Hematopoietic multipotent progenitor cell treated with erythropoietin and hydrocortisone succinate and interleukin-3 and kit ligand, for 15 days (in vitro differentiated cells): ENCODE data around the gene RTL10.

Source experiments
- DNase-seq: peaks from one replicate; pipeline ENCODE4 v3.0.0-alpha.2; 2015; ENCODE audit warnings: low spot score

The RTL10 gene

GRCh38 chr22:19822301-19823117 is 32.2 kb downstream of the RTL10 start:
- no peak for DNase-seq

- DNase-seq, result no peak
Measured at GRCh38 chr22:19821523-19822300, 33.0 kb downstream of the RTL10 start.

GRCh38 chr22:19820880-19821522 is 33.7 kb downstream of the RTL10 start:
- DNase-seq, result no peak

- no peak for DNase-seq
Measured at GRCh38 chr22:19819911-19820879, 34.5 kb downstream of the RTL10 start.

- DNase-seq, result no peak
Measured at GRCh38 chr22:19819208-19819910, 35.3 kb downstream of the RTL10 start.

GRCh38 chr22:19818324-19819207 is 36.1 kb downstream of the RTL10 start:
- DNase-seq, result no peak

- DNase-seq, result no peak
Measured at GRCh38 chr22:19816372-19817119, 38.1 kb downstream of the RTL10 start.

GRCh38 chr22:19815823-19816290 is 38.8 kb downstream of the RTL10 start:
- DNase-seq, result no peak

GRCh38 chr22:19815093-19815822 is 39.4 kb downstream of the RTL10 start:
- no peak for DNase-seq

GRCh38 chr22:19814428-19814827 is 40.2 kb downstream of the RTL10 start:
- no peak for DNase-seq

- DNase-seq, result no peak
Measured at GRCh38 chr22:19812910-19813309, 41.8 kb downstream of the RTL10 start.

GRCh38 chr22:19811811-19812771 is 42.6 kb downstream of the RTL10 start:
- no peak for DNase-seq

- no peak for DNase-seq
Measured at GRCh38 chr22:19811211-19811621, 43.5 kb downstream of the RTL10 start.

- no peak for DNase-seq
Measured at GRCh38 chr22:19810381-19811201, 44.1 kb downstream of the RTL10 start.

GRCh38 chr22:19809741-19810140 is 44.9 kb downstream of the RTL10 start:
- no peak for DNase-seq

- DNase-seq, result no peak
Measured at GRCh38 chr22:19808873-19809478, 45.7 kb downstream of the RTL10 start.
